Measurements from ENCODE around the gene TOP2B.

Gene TOP2B

GRCh38 chr3:25664812-25665314 is at the start of gene TOP2B:
Gene TOP2B (minus strand): TSS chr3:25664907. CDS start chr3:25664297, 610 bp downstream.
- peak; percentile 76 for DNase-seq

GRCh38 chr3:25713341-25713985 is 48.8 kb upstream of the TOP2B start:
- DNase-seq, result no peak

- no peak for DNase-seq
Measured at GRCh38 chr3:25711090-25711489, 46.4 kb upstream of the TOP2B start.

- no peak for DNase-seq
Measured at GRCh38 chr3:25708036-25708435, 43.3 kb upstream of the TOP2B start.

- DNase-seq, result no peak
Measured at GRCh38 chr3:25707268-25707926, 42.7 kb upstream of the TOP2B start.

- no peak for DNase-seq
Measured at GRCh38 chr3:25706213-25706612, 41.5 kb upstream of the TOP2B start.

- no peak for DNase-seq
Measured at GRCh38 chr3:25697553-25697952, 32.8 kb upstream of the TOP2B start.

- no peak for DNase-seq
Measured at GRCh38 chr3:25695731-25696420, 31.2 kb upstream of the TOP2B start.

- DNase-seq, result no peak
Measured at GRCh38 chr3:25693238-25693637, 28.5 kb upstream of the TOP2B start.

- DNase-seq, result no peak
Measured at GRCh38 chr3:25692341-25692740, 27.6 kb upstream of the TOP2B start.

GRCh38 chr3:25690768-25691533 is 26.2 kb upstream of the TOP2B start:
- no peak for DNase-seq

GRCh38 chr3:25689226-25689625 is 24.5 kb upstream of the TOP2B start:
- DNase-seq, result no peak

GRCh38 chr3:25687742-25688141 is 23.0 kb upstream of the TOP2B start:
- no peak for DNase-seq

GRCh38 chr3:25686766-25687165 is 22.1 kb upstream of the TOP2B start:
- DNase-seq, result no peak

- no peak for DNase-seq
Measured at GRCh38 chr3:25683882-25684281, 19.2 kb upstream of the TOP2B start.

- DNase-seq, result no peak
Measured at GRCh38 chr3:25683410-25683809, 18.7 kb upstream of the TOP2B start.

GRCh38 chr3:25679642-25680302 is 15.1 kb upstream of the TOP2B start:
- no peak for DNase-seq

GRCh38 chr3:25679166-25679565 is 14.5 kb upstream of the TOP2B start:
- DNase-seq, result no peak

GRCh38 chr3:25678581-25678980 is 13.9 kb upstream of the TOP2B start:
- DNase-seq, result no peak

GRCh38 chr3:25677121-25677520 is 12.4 kb upstream of the TOP2B start:
- no peak for DNase-seq

GRCh38 chr3:25674670-25675069 is 10.0 kb upstream of the TOP2B start:
- DNase-seq, result no peak

- DNase-seq, result no peak
Measured at GRCh38 chr3:25673738-25674298, 9.1 kb upstream of the TOP2B start.

All from NCI-H2107 (cell line).